ENCODE results near the gene STEAP2. TPM values are rescaled to one million over a fixed set of nuclear protein-coding genes. Genes with fewer than 3 reads are reported as not detected.

The STEAP2 gene
- total RNA-seq, 1 donor from 2014 or later = 2.0 TPM

Small RNA genes within 50 kb of the gene (small RNA-seq; reads per million reads assigned to genes)
- gene RF00019 (ENCODE audit: low replicate concordance) = not detected

Other genes with a start within 250 kb of the STEAP2 start
- 0.25 TPM for gene STEAP1, start 57.3 kb upstream of the STEAP2 start, total RNA-seq
- gene CFAP69, start 33.4 kb downstream of the STEAP2 start, total RNA-seq = 6.9 TPM
- not detected for gene FAM237B, start 109.6 kb downstream of the STEAP2 start, total RNA-seq
- gene GTPBP10, start 135.0 kb downstream of the STEAP2 start, total RNA-seq = 16.5 TPM
- 27.8 TPM for gene CLDN12, start 191.7 kb downstream of the STEAP2 start, total RNA-seq

Data from temporal lobe (tissue), 2 donors.